GM21619 (cell line): ENCODE results near the gene POLE.

Experiments used
- ATAC-seq: cut with Tn5 transposase; IDR thresholded peaks from one replicate; pipeline ENCODE4 v1.9.1; 2021; ENCODE audit not compliant: unreplicated experiment

Gene POLE

GRCh38 chr12:132582582-132583410 is 104.3 kb downstream of the POLE start:
- ATAC-seq: no peak

DNA sequence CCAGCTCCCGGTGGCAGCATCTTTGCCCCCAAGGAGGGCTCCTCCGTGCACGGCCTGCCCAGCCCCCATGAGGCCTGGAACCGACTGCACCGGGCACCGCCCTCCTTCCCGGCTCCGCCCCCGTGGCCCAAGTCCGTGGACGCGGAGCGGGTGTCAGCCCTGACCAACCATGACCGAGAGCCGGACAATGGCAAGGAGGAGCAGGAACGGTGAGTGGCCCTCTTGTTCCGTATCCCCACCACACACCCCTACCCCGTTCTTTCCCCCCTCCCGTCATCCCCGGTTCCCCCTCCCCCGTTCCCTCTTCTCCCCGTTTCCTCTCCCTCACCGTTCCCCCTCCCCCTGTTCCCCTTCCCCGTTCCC is 105.1 kb downstream of the POLE start:
- no peak for ATAC-seq

DNA sequence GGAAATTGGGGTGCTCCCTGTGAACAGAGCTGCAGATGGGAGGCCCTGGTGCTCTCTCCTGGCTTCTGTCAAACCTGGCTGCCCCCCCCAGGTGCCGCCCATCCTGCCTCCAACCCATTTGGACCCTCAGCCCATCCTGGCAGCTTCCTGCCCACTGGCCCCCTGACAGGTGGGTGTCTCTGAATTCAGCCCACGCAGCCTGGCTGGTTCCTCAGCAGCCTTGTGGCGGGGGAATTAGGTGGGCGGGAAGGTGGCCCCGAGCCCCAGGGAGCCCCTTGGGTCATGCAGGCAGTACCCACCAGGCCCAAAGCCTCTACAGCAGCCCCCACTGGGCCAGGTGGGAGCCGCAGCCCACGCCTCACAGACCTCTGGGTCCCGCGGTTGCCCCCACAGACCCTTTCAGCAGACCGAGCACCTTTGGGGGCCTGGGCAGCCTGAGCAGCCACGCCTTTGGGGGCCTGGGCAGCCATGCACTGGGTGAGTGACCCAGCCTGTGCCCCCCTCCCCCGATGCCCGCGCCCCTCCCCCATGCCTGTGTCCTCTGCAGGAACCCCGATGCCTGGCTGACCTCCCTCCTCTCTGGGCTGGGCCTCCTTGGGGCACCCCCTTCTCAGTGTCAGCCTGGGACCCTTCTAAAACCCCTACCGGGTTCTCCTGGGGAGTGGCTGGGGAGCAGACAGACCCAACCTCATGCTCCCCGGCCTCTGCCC is 105.6 kb downstream of the POLE start:
- no peak for ATAC-seq

GRCh38 chr12:132580701-132581292 is 106.3 kb downstream of the POLE start:
- no peak for ATAC-seq

- no peak for ATAC-seq
Measured at GRCh38 chr12:132579744-132580143, 107.4 kb downstream of the POLE start.

GRCh38 chr12:132578826-132579225 is 108.3 kb downstream of the POLE start:
- ATAC-seq: no peak

DNA sequence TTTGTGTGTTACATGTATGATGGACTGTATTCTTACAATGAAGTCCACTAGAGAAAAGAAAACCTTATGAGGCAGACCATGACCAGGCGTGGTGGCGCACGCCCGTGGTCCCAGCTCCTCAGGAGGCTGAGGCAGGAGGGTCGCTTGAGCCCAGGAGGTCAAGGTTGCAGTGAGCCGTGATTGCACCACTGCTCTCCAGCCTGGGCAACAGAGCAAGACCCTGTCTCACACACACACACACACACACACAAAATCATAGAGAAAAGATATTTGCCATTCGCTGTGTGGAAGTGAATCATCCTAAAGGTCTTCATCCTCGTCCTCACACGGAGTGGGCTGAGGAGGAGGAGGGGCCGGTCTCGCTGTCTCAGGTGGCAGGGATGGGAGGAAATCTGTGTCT is 109.0 kb downstream of the POLE start:
- ATAC-seq: no peak

GRCh38 chr12:132577191-132577920 is 109.8 kb downstream of the POLE start:
- ATAC-seq: no peak

DNA sequence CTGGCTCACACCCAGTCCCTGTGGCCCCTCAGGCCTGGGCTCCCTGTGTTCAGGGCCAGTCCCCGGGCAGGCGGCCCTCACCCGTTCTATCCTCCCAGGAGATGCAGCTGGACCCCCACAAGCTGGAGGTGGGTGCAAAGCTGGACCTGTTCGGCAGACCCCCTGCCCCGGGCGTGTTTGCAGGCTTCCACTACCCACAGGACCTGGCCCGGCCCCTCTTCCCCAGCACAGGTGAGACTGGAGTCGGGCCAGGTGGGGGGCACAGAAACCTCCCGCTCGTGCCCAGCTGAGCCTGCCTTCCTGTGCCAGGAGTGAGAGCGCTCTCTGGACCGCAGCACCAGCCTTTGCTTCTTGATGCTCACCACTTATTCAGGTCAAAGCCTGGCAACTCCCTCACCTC is 110.4 kb downstream of the POLE start:
- ATAC-seq: no peak

DNA sequence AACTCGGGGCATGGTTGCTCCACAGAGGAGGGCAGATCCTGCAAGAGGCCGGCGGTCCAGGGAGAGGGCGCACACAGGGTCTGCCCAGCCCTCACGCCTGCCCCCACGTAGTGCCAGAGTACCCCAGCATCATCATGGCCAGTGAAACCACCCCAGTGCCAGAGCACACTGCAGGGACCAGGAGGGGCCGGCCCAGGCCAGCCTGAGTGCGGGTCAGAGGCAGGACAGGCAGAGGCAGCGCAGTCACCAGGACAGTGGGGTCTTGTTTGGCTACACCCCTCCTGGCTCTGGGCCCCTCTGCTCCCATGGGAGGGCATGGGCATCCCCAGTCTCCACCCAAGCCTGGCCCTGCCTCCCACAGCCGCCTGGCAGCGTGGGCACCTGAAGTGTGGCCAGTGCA is 111.5 kb downstream of the POLE start:
- no peak for ATAC-seq

GRCh38 chr12:132574271-132574996 is 112.7 kb downstream of the POLE start:
- ATAC-seq: no peak
